Ovary (tissue), 9 donors: ENCODE results near the gene LARGE2. TPM values are rescaled to one million over a fixed set of nuclear protein-coding genes. Genes with fewer than 3 reads are reported as not detected.

Experiments used
- DNase-seq, 5 donors: peaks; one replicate each; pipeline ENCODE4 v3.0.0-alpha.2; 2019 to 2020
- H3K27ac ChIP-seq, 2 donors: fragments of 200-600 bp; one replicate each; pipeline versions ENCODE4 v1.5.1 to v1.8.0; 2019 to 2022
- H3K27me3 ChIP-seq: fragments of 200-600 bp; one replicate; pipeline ENCODE4 v1.8.0; 2022
- H3K36me3 ChIP-seq: fragments of 200-600 bp; sonication (generic); one replicate; pipeline ENCODE4 v1.5.1; 2019
- H3K4me1 ChIP-seq: one replicate; pipeline ENCODE4 v1.8.1; 2013; ENCODE audit warnings: mild to moderate bottlenecking, moderate library complexity; ENCODE audit not compliant: insufficient read depth
- H3K4me3 ChIP-seq: fragments of 200-600 bp; sonication (generic); one replicate; pipeline ENCODE4 v1.5.1; 2017
- H3K9me3 ChIP-seq, 2 donors: fragments of 200-600 bp in 1 of 2; sonication (generic) in 1 of 2; one replicate each; pipeline versions ENCODE4 v1.5.1 to v1.8.1; 2013 to 2019; ENCODE audit warnings: mild to moderate bottlenecking in 1 of 2, moderate library complexity in 1 of 2
- CTCF ChIP-seq, 3 donors: fragments of 450-650 bp in 2 of 3; fragments of 200-600 bp in 1 of 3; IDR thresholded peaks; one replicate each; pipeline versions ENCODE4 v1.5.1 to v1.8.0; 2016 to 2022; ENCODE audit warnings: antibody characterized with exemption in 3 of 3, mild to moderate bottlenecking in 1 of 3
- EP300 ChIP-seq: sonication (generic); formaldehyde crosslinking; IDR thresholded peaks from one replicate; pipeline ENCODE4 v1.6.1; 2017; ENCODE audit warnings: antibody characterized with exemption
- POLR2A ChIP-seq: fragments of 450-650 bp; IDR thresholded peaks from one replicate; pipeline ENCODE4 v1.6.1; 2017; ENCODE audit warnings: antibody characterized with exemption, mild to moderate bottlenecking, moderate library complexity
- WGBS, 3 donors: extraction: QIAGEN DNeasy Blood & Tissue Kit in 1 of 3; methylation state at CpG; one replicate each; pipeline versions ENCODE4 v1.1.5 to v1.1.7; 2013 to 2017; 5-methylcytosine and 5-hydroxymethylcytosine counted together
- intact Hi-C, 4 donors: fragments of 100-400 bp; cut with DNase I; formaldehyde crosslinking; loops; one replicate each; pipeline versions ENCODE4 v1.11.0 to v1.15.1; 2022 to 2023
- polyA plus RNA-seq, 2 donors: library from polyadenylated mRNA; stranded (reverse); fragments of 200-250 nt in 1 of 2; fragments of 350-450 nt in 1 of 2; fragmentation: Illumina TruSeq in 1 of 2; extraction: RNeasy Lipid Tissue Mini Kit (QIAGEN cat#74804) in 1 of 2; gene quantifications; one replicate each; pipeline ENCODE4 v1.2.3, GENCODE V29; 2013 to 2014
- total RNA-seq, 7 donors: library from RNA; depleted of rRNA in 2 of 7; stranded (reverse); fragments of >200 nt in 2 of 7; fragmentation: NEBNext Ultra II Directional in 3 of 7; extraction: Animal tissue kit (Norgen Biotek cat#: 25700) in 3 of 7; gene quantifications; one replicate each; pipeline versions ENCODE4 v1.1.0 to v1.2.4, GENCODE V29; 2016 to 2023
- donor health status: DM: no; HTN: no; CAD: no; lungs with moderate emphysema.
- donor health status: DM: no; HTN: no; CAD: no.
- donor health status: Bipolar disorder and iron deficiency.
- donor health status: DM: yes; HTN: yes; CAD: no.
- donor health status: DM: no; HTN: no; CAD: no.
- donor health status: DM: yes; HTN: yes; CAD: no.

LARGE2 gene
- total and polyA plus RNA-seq, 9 donors = 0.42 to 8.0 (median 3.2) TPM

- H3K27ac ChIP-seq = no peak overlapping the region
- intact Hi-C loops = loop anchor here in 1 of 4 donors (2.0 kb wide), 1 partner anchor 73 kb away; the partner anchor contains the start of gene CRY2
- H3K36me3 ChIP-seq = no peaks in the 10 kb centered on the region
- no peak overlapping the region for H3K4me3 ChIP-seq
- TF ChIP-seq POLR2A (no peak), CTCF (IDR thresholded peaks at IDR 0.05) (no peak)
- peak in 3 of 5 donors; percentile 9 to 47 (median 30) for DNase-seq
- no peaks in the 10 kb centered on the region for H3K9me3 ChIP-seq
- 81 to 88% (median 82%) methylated on average over 13 of the region's 13 CpGs for WGBS, 3 donors
- no peaks in the 10 kb centered on the region for H3K27me3 ChIP-seq
- H3K4me1 ChIP-seq = no peaks in the 10 kb centered on the region
Measured at GRCh38 chr11:45919806-45920530, 2.5 kb upstream of the LARGE2 start.

GRCh38 chr11:45920531-45921477, 1.7 kb upstream of the LARGE2 start:
- no peak for TF ChIP-seq CTCF (IDR thresholded peaks at IDR 0.05)
- TF ChIP-seq EP300 = no peak
- TF ChIP-seq POLR2A = no peak
- no peaks in the 10 kb centered on the region for H3K9me3 ChIP-seq
- intact Hi-C loops = no loop called here
- H3K4me3 ChIP-seq = no peak overlapping the region
- H3K27me3 ChIP-seq = no peaks in the 10 kb centered on the region
- WGBS, 3 donors = 91 to 93% (median 92%) methylated on average over 6 of the region's 6 CpGs
- peak in 2 of 5 donors; percentile 8 to 31 for DNase-seq
- H3K27ac ChIP-seq = peak overlapping the region in 1 of 2 donors; percentile 50
- no peaks in the 10 kb centered on the region for H3K4me1 ChIP-seq
- no peaks in the 10 kb centered on the region for H3K36me3 ChIP-seq

- Histone ChIP-seq H3K4me3 (peak overlapping the region; percentile 21), H3K27ac (peak overlapping the region; percentile 50 to 84), H3K9me3 (no peaks in the 10 kb centered on the region), H3K27me3 (no peaks in the 10 kb centered on the region), H3K36me3 (no peaks in the 10 kb centered on the region), H3K4me1 (no peaks in the 10 kb centered on the region)
- DNase-seq = peak in 4 of 5 donors; percentile 57 to 72 (median 59)
- 9 to 21% (median 15%) methylated on average over 35 to 54 of the region's 54 CpGs for WGBS, 3 donors
- TF ChIP-seq CTCF (IDR thresholded peaks at IDR 0.05) = no peak
- no peak for TF ChIP-seq EP300
- no peak for TF ChIP-seq POLR2A
- intact Hi-C loops = no loop called here
Measured at GRCh38 chr11:45921561-45922424, 663 bp upstream of the LARGE2 start.
